T-helper 2 cell treated with Interferon-gamma antibody and Interleukin-4, amounts not matched to agents 100 ng/mL and 5 ng/mL, for 36 hours (primary cell): ENCODE data around the gene GRK1. TPM values are rescaled to one million over a fixed set of nuclear protein-coding genes. Genes with fewer than 3 reads are reported as not detected.

Source experiments
- intact Hi-C: fragments of 100-400 bp; cut with micrococcal nuclease; formaldehyde crosslinking; loops from one replicate; pipeline ENCODE4 v1.15.1; 2023
- total RNA-seq: library from RNA; stranded (reverse); gene quantifications from 2 replicates; pipeline ENCODE4 v1.2.3, GENCODE V29; 2022

GRK1 gene
- total RNA-seq, 1 donor from 2014 or later, result not detected

DNA sequence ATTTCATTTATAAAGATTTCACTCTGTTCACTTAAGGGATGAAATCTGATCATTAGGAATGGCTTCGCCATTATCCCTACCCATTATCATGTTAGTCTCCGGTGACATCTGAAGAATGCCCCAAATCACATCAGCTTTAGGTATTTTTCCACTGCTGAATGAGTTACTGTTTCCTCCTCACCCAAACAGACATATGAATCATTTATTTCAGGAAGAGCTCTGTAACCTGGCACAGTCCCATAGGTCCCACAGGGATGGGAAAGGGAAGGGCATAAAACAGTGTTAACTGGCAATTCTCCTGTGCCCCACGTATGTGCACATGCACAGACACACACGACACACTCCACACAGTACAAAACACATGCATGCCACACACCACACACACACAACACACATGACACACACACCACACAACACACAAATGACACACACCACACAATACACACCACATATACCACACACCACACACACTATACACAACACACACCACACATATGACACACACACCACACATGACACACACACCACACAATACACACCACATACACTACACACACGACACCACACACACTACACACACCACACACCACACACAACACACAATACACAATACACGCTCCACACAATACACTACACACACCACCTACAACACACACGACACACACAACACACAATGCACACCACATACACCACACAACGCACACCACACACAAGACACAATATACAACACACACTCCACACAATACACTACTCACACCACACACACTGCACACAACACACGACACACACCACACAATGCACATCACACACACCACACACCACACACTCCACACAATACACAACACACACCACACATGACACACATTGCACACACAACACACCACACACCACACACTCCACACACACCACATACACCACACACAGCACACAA, 107.4 kb downstream of the GRK1 start:
- intact Hi-C loops, result no loop called here

DNA sequence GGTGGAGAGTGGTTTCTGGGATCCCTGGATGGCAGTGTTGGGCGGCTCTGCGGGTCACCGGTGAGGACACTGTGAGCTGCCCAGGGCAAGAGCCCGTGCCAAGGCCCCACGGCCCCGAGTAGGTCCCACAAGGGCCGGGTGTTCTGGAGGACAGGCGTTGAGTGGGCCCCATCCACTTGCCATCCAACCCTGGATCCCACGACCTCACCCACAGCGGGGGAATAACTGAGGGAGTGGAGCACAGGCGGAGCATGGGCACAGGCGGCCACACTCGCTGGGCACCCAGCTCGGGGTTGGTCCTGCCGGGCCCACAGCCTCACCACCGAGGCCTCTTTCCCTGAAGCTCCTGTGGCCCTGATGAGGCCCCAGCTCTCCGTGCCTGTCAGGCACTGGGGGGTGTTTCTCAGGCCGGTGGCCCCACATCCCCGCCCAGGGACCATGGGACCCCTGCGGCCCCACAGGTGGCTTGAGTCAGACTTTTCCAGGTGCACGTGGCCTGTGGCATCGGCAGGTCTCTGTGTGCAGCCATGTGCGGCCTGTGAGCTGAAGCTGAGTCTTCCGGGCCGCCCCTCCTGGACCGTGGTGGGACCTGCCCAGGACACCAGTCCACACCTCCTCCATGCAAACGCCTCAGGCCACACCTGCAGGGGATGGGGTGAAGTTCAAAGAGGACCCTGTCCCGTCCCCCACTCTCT, 108.6 kb downstream of the GRK1 start:
- intact Hi-C loops, result no loop called here

GRCh38 chr13:113776231-113777125, 109.5 kb downstream of the GRK1 start:
- intact Hi-C loops, result no loop called here

GRCh38 chr13:113777311-113778260, 110.6 kb downstream of the GRK1 start:
- intact Hi-C loops, result no loop called here

DNA sequence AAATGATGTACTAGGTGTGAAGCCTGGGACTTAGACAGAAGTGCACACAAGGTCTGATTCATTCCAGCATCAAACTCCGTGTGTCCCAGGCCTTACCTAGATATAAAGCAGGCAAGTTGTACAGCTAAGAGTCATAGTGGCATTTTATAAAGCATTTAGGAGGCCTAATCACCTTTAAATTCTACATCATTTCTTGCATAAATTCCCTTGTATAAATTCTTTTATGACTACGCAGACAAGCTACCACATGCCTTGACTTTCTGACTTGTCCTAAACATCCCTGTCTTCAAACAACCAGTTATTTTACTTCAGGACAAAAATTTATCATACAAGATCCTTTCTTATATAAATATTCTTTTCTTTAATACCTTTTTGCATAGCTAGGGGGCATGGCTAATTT, 114.6 kb downstream of the GRK1 start:
- intact Hi-C loops, result no loop called here

DNA sequence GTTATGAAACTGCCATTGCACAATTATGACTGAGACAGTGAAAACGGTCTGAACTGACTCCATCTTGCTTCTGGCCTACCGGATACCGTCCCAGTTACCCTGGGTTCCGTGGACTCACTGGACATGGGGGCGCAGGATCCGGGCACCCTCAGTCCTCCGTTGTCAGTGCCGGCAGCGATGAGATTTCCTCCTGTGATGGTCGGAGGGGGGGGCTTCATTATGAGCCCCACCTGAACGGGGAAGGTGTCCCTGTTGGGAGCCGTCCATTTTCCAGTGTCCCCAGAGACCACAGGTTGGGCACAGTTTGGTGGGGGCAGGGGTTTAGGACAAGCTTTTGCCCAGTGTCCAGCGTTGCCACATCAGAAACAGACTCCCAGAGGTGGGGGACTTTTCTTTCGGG, 115.5 kb downstream of the GRK1 start:
- intact Hi-C loops, result no loop called here

DNA sequence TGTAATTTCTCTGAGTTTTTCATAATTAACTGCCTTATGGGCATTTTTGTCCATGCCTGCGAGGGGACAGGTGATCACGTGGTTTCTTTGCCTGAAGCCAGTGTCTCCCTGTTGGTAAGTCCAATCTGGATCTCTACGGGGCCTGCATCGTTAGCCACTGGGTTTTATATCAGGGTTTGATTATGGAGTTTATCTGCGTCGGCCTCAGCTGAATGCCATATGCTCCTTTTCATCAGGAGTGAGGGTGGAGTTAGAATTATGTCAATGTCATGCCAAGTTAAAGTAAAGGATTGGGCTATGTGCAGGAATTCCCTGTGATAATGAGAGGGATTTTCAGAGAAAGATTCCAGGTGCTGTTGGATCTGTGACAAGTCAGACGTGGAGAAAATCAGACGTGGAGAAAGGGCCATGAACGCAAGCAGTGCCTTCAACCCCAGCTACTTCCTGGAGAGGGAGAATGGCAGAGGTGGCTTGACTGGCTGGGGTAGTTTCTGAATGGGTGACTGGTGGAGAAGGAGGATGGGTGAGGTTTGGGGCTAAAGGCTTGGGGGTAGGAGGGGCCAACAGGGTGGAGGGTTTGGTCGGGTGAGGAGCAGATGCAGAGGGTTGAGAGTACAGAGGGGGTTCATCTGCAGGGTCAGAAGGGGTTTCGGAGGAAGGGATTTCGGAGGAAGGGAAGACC, 116.3 kb downstream of the GRK1 start:
- intact Hi-C loops, result no loop called here

DNA sequence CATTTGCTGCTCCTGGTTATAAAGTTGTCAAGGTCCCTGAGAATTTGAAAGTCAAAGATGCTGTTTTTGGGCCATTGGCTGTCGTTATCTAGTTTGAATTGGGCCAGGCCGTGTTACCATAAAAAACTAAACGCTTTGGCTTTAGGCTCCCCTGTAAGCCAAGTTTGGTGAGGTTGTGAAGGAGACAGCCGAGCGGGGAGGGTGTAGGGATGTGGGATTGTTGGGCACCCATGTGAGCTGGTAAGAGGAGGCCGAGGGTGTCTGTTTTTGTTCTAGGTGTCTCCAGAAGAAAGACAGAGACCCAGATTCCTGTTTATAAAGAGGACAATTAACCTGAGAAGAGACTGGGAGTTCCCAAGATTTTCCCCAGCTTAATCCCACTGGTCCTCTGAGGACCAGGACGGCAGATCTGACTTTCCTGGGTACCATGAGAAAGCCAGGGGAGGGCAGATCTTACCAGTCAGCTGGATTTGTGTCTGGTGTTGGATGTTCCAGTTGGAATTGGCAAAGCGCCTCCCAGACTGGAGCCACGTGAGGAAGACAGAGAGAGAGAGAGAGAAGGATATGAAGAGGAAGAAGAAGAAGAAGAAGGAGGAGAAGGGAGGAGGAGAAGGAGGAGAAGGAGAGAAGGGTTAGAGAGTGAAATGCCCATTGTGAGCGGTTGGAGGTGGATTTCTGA, 117.1 kb downstream of the GRK1 start:
- intact Hi-C loops, result no loop called here

DNA sequence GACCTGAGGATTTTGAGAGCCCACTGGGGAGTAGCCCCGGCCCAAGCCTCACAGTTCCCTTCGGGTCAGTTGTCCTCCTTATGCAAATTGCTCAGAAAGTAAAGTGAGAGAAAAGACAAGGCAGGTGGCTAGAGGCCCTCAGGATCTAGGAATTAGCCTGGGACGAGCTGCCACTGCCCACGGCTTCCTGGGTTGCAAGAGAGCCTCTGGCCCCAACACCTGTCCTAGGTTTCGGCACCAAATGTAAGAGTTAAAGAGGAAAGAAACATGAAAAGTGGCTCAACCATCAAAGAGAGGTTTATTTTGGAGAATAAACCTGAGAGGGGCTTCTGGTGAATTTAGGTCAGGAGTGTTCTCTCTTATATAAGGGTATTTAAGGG, 117.6 kb downstream of the GRK1 start:
- intact Hi-C loops, result no loop called here

GRCh38 chr13:113785051-113786010, 118.3 kb downstream of the GRK1 start:
- intact Hi-C loops, result no loop called here

DNA sequence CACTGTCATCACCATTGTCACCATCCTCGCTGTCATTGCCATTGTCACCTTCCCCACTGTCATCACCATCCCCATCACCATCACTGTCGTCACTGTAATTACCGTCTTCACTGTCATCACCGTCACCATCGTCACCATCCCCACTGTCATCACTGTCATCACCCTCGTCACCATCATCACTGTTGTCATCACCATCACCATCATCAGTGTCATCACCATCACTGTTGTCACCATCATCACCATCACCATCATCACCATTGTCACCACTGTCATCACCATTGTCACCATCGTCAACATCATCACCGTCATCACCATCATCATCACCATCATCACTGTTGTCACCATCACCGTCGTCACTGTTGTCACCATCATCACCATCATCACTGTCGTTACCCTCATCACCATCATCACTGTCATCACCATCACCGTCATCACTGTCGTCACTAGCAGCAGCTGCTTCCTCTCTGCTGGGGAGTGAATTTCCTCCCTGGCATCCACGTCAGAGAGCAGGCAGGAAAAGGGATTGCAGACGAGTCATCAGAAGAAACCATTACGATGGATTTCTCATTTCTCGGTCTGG, 119.3 kb downstream of the GRK1 start:
- intact Hi-C loops, result no loop called here

Other genes with a start within 250 kb of the GRK1 start
- gene ADPRHL1, start 213.7 kb upstream of the GRK1 start, total RNA-seq, result 0.98 TPM in 2 replicates
- gene DCUN1D2, start 176.5 kb upstream of the GRK1 start, total RNA-seq, result 19.8 and 23.0 TPM in 2 replicates
- 171 TPM in 2 replicates for gene TFDP1, start 82.5 kb upstream of the GRK1 start, total RNA-seq
- not detected in 2 replicates for gene ATP4B, start 9.0 kb upstream of the GRK1 start, total RNA-seq
- gene TMEM255B, start 92.0 kb downstream of the GRK1 start, total RNA-seq, result 2.9 and 3.3 TPM in 2 replicates
- 1.4 and 1.5 TPM in 2 replicates for gene GAS6, start 196.9 kb downstream of the GRK1 start, total RNA-seq